Measurements from ENCODE around the gene SUSD4.

The SUSD4 gene

GRCh38 chr1:223346311-223346710, 17.7 kb downstream of the SUSD4 start:
- no peak overlapping the region for H3K4me3 Mint-ChIP-seq
- CTCF ChIA-PET = no interaction called here
- H3K36me3 Mint-ChIP-seq = no peaks in the 10 kb centered on the region
- no peaks in the 10 kb centered on the region for H3K9me3 Mint-ChIP-seq
- H3K27ac Mint-ChIP-seq = no peak overlapping the region
- no peaks in the 10 kb centered on the region for H3K27me3 Mint-ChIP-seq
- peaks cover 3% of the 10 kb centered on the region for H3K4me1 Mint-ChIP-seq
- DNase-seq = no peak

- H3K27me3 Mint-ChIP-seq = no peaks in the 10 kb centered on the region
- no peak overlapping the region for H3K27ac Mint-ChIP-seq
- no peak for DNase-seq
- CTCF ChIA-PET = no interaction called here
- no peaks in the 10 kb centered on the region for H3K4me1 Mint-ChIP-seq
- H3K36me3 Mint-ChIP-seq = no peaks in the 10 kb centered on the region
- no peaks in the 10 kb centered on the region for H3K9me3 Mint-ChIP-seq
- H3K4me3 Mint-ChIP-seq = no peak overlapping the region
Measured at GRCh38 chr1:223345720-223346119, 18.3 kb downstream of the SUSD4 start.

GRCh38 chr1:223344491-223344890, 19.5 kb downstream of the SUSD4 start:
- no peaks in the 10 kb centered on the region for H3K9me3 Mint-ChIP-seq
- H3K4me1 Mint-ChIP-seq = no peaks in the 10 kb centered on the region
- H3K36me3 Mint-ChIP-seq = no peaks in the 10 kb centered on the region
- no peak overlapping the region for H3K4me3 Mint-ChIP-seq
- H3K27ac Mint-ChIP-seq = no peak overlapping the region
- DNase-seq = no peak
- CTCF ChIA-PET = no interaction called here
- H3K27me3 Mint-ChIP-seq = no peaks in the 10 kb centered on the region

GRCh38 chr1:223343692-223344091, 20.3 kb downstream of the SUSD4 start:
- CTCF ChIA-PET = no interaction called here
- Mint-ChIP-seq H3K36me3 (no peaks in the 10 kb centered on the region), H3K9me3 (no peaks in the 10 kb centered on the region), H3K27ac (no peak overlapping the region), H3K4me1 (no peaks in the 10 kb centered on the region), H3K27me3 (no peaks in the 10 kb centered on the region), H3K4me3 (no peak overlapping the region)
- DNase-seq = no peak

- no peaks in the 10 kb centered on the region for H3K4me1 Mint-ChIP-seq
- no peaks in the 10 kb centered on the region for H3K36me3 Mint-ChIP-seq
- CTCF ChIA-PET = interaction anchor here (0.5 kb wide), 1 partner anchor 155 kb away, joined by 3 read pairs; no protein-coding TSS in a partner anchor
- H3K4me3 Mint-ChIP-seq = no peak overlapping the region
- DNase-seq = no peak
- H3K27ac Mint-ChIP-seq = no peak overlapping the region
- no peaks in the 10 kb centered on the region for H3K9me3 Mint-ChIP-seq
- H3K27me3 Mint-ChIP-seq = no peaks in the 10 kb centered on the region
Measured at GRCh38 chr1:223341121-223341520, 22.9 kb downstream of the SUSD4 start.

- Mint-ChIP-seq H3K9me3 (no peaks in the 10 kb centered on the region), H3K27ac (no peak overlapping the region), H3K36me3 (no peaks in the 10 kb centered on the region), H3K4me1 (no peaks in the 10 kb centered on the region), H3K4me3 (no peak overlapping the region), H3K27me3 (no peaks in the 10 kb centered on the region)
- CTCF ChIA-PET = no interaction called here
- DNase-seq = no peak
Measured at GRCh38 chr1:223340637-223341036, 23.3 kb downstream of the SUSD4 start.

- no peak for DNase-seq
- no peaks in the 10 kb centered on the region for H3K4me1 Mint-ChIP-seq
- no peaks in the 10 kb centered on the region for H3K9me3 Mint-ChIP-seq
- CTCF ChIA-PET = no interaction called here
- H3K4me3 Mint-ChIP-seq = no peak overlapping the region
- no peaks in the 10 kb centered on the region for H3K36me3 Mint-ChIP-seq
- no peaks in the 10 kb centered on the region for H3K27me3 Mint-ChIP-seq
- H3K27ac Mint-ChIP-seq = no peak overlapping the region
Measured at GRCh38 chr1:223339861-223340260, 24.1 kb downstream of the SUSD4 start.

GRCh38 chr1:223338811-223339746, 24.9 kb downstream of the SUSD4 start:
- Mint-ChIP-seq H3K4me3 (no peak overlapping the region), H3K9me3 (no peaks in the 10 kb centered on the region), H3K27me3 (no peaks in the 10 kb centered on the region), H3K27ac (no peak overlapping the region), H3K4me1 (no peaks in the 10 kb centered on the region), H3K36me3 (no peaks in the 10 kb centered on the region)
- CTCF ChIA-PET = no interaction called here
- DNase-seq = no peak

GRCh38 chr1:223337174-223337869, 26.7 kb downstream of the SUSD4 start:
- Mint-ChIP-seq H3K27me3 (peaks cover 5% of the 10 kb centered on the region), H3K4me1 (no peaks in the 10 kb centered on the region), H3K36me3 (no peaks in the 10 kb centered on the region), H3K27ac (no peak overlapping the region), H3K4me3 (no peak overlapping the region), H3K9me3 (no peaks in the 10 kb centered on the region)
- no peak for DNase-seq
- CTCF ChIA-PET = interaction anchor here (0.8 to 2.2 kb wide), 2 partner anchors 116 to 203 kb away, joined by 3 to 6 read pairs; no protein-coding TSS in a partner anchor

- no peak overlapping the region for H3K27ac Mint-ChIP-seq
- H3K27me3 Mint-ChIP-seq = peaks cover 5% of the 10 kb centered on the region
- CTCF ChIA-PET = no interaction called here
- H3K4me3 Mint-ChIP-seq = no peak overlapping the region
- H3K9me3 Mint-ChIP-seq = no peaks in the 10 kb centered on the region
- no peaks in the 10 kb centered on the region for H3K4me1 Mint-ChIP-seq
- H3K36me3 Mint-ChIP-seq = no peaks in the 10 kb centered on the region
- no peak for DNase-seq
Measured at GRCh38 chr1:223334156-223334555, 29.8 kb downstream of the SUSD4 start.

GRCh38 chr1:223332997-223333396, 31.0 kb downstream of the SUSD4 start:
- H3K4me1 Mint-ChIP-seq = no peaks in the 10 kb centered on the region
- CTCF ChIA-PET = no interaction called here
- H3K9me3 Mint-ChIP-seq = no peaks in the 10 kb centered on the region
- H3K27me3 Mint-ChIP-seq = peaks cover 11% of the 10 kb centered on the region
- no peak overlapping the region for H3K4me3 Mint-ChIP-seq
- DNase-seq = no peak
- no peak overlapping the region for H3K27ac Mint-ChIP-seq
- no peaks in the 10 kb centered on the region for H3K36me3 Mint-ChIP-seq

- Mint-ChIP-seq H3K27me3 (peaks cover 11% of the 10 kb centered on the region), H3K9me3 (no peaks in the 10 kb centered on the region), H3K36me3 (no peaks in the 10 kb centered on the region), H3K4me1 (no peaks in the 10 kb centered on the region), H3K4me3 (no peak overlapping the region), H3K27ac (no peak overlapping the region)
- CTCF ChIA-PET = no interaction called here
- DNase-seq = no peak
Measured at GRCh38 chr1:223331929-223332328, 32.0 kb downstream of the SUSD4 start.

- Mint-ChIP-seq H3K27me3 (peaks cover 11% of the 10 kb centered on the region), H3K27ac (no peak overlapping the region), H3K4me1 (no peaks in the 10 kb centered on the region), H3K9me3 (no peaks in the 10 kb centered on the region), H3K4me3 (no peak overlapping the region), H3K36me3 (no peaks in the 10 kb centered on the region)
- CTCF ChIA-PET = no interaction called here
- no peak for DNase-seq
Measured at GRCh38 chr1:223331301-223331700, 32.7 kb downstream of the SUSD4 start.

- CTCF ChIA-PET = no interaction called here
- peaks cover 11% of the 10 kb centered on the region for H3K27me3 Mint-ChIP-seq
- DNase-seq = no peak
- no peaks in the 10 kb centered on the region for H3K36me3 Mint-ChIP-seq
- H3K9me3 Mint-ChIP-seq = no peaks in the 10 kb centered on the region
- no peaks in the 10 kb centered on the region for H3K4me1 Mint-ChIP-seq
- no peak overlapping the region for H3K4me3 Mint-ChIP-seq
- H3K27ac Mint-ChIP-seq = no peak overlapping the region
Measured at GRCh38 chr1:223330466-223330865, 33.5 kb downstream of the SUSD4 start.
